ENCODE results near the gene MIGA2.

DNA sequence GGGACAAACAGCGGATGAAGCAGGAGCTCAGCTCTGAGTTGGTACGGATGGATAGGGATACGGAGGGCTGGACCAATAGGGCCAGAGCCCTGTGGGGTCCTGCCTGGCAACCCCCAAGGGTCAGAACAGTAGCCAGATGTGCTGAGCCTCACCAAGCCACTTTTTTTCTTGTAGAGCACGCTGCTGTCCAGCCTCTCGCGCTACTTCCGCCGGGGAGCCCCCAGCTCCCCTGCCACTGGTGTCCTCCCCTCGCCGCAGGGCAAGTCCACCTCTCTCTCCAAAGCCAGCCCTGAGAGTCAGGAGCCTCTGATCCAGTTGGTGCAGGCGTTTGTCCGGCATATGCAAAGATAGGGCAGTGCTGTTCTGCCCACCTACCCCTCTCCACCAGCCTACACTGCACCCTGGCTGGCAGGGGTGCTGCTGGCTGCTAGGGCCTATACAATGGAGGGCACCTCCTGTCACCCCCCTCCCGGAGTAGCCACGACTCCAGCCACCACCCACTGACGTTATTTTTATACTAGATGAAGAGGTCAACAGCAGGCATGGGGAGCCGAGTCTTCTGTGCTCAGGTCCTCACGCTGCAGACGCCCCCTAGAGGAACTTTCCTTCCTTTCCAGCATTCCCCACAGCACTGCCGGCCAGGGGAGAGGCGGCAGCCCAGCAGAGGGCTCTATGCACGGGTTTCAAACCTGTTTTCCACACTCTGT lies 29.9 kb upstream of the MIGA2 start:
- TF ChIP-seq POLR2AphosphoS5 (IDR thresholded peaks at IDR 0.05; ENCODE audit: low read depth, low read length) (no peak), TAF1 (IDR thresholded peaks at IDR 0.05; ENCODE audit: borderline replicate concordance, insufficient read depth, low read length) (no peak)

Data from PFSK-1 (cell line).